Stimulated activated memory B cell treated with anti-CD40 and anti-IgM and Interleukin-4, amounts not matched to agents 10 μg/mL and 1 μg/mL and 100 μg/mL, for 72 hours (primary cell): ENCODE measurements around the gene SYNE1.
"Not testable (repeated sequence)": the region's sequence is repeated elsewhere in the genome, so short reads cannot be mapped to it uniquely, and the experiment has no call there.

Source experiments
- ATAC-seq: fragments of 150-1000 bp; cut with Tn5 transposase; 2 replicates; pipeline ENCODE4 v1.10.0; 2021
- H3K27ac Mint-ChIP-seq: one replicate; pipeline ENCODE4 v1.8.0; 2022; ENCODE audit warnings: mild to moderate bottlenecking, mixed read lengths
- H3K27me3 Mint-ChIP-seq: one replicate; pipeline ENCODE4 v1.8.0; 2022; ENCODE audit warnings: mixed read lengths
- H3K36me3 Mint-ChIP-seq: one replicate; pipeline ENCODE4 v1.8.0; 2022; ENCODE audit warnings: mixed read lengths
- H3K4me1 Mint-ChIP-seq: one replicate; pipeline ENCODE4 v1.8.0; 2022; ENCODE audit warnings: mixed read lengths
- H3K4me3 Mint-ChIP-seq: one replicate; pipeline ENCODE4 v1.8.0; 2022; ENCODE audit warnings: mild to moderate bottlenecking, moderate library complexity, mixed read lengths
- H3K9me3 Mint-ChIP-seq: one replicate; pipeline ENCODE4 v1.8.0; 2022; ENCODE audit warnings: mixed read lengths

Gene SYNE1

GRCh38 chr6:152091201-152091600, 546.0 kb downstream of the SYNE1 start:
- Mint-ChIP-seq H3K27me3 (no peaks in the 10 kb centered on the region), H3K36me3 (no peaks in the 10 kb centered on the region), H3K4me1 (no peaks in the 10 kb centered on the region), H3K4me3 (no peak overlapping the region), H3K9me3 (no peaks in the 10 kb centered on the region), H3K27ac (no peak overlapping the region)
- no peak for ATAC-seq

- H3K27me3 Mint-ChIP-seq, result no peaks in the 10 kb centered on the region
Measured at GRCh38 chr6:152089992-152090391, 547.2 kb downstream of the SYNE1 start.

DNA sequence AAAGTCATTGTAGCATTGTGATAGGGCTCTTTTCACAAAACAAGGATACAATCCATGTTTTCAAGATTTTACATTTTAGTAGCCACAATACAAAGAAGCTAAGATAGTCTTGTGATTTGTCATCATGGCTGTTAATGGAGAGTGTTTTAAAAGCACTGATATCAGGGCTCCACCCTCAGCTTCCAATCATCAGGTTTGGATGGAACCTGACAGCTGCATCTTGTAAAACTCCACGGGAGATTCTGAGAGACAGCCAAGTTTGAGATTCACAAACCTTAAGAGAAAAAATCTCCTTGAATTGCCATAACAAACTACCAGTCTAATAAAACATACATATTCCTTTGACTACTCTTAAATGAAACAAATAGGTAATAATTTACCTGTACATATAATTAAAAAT, 549.5 kb downstream of the SYNE1 start:
- Mint-ChIP-seq H3K9me3 (no peaks in the 10 kb centered on the region), H3K27me3 (no peaks in the 10 kb centered on the region), H3K4me3 (no peak overlapping the region), H3K4me1 (no peaks in the 10 kb centered on the region), H3K36me3 (no peaks in the 10 kb centered on the region), H3K27ac (no peak overlapping the region)
- no peak for ATAC-seq

More at GRCh38 chr6:152089992-152090391, 547.2 kb downstream of the SYNE1 start:
- H3K4me3 Mint-ChIP-seq, result no peak overlapping the region
- H3K4me1 Mint-ChIP-seq, result no peaks in the 10 kb centered on the region
- no peaks in the 10 kb centered on the region for H3K9me3 Mint-ChIP-seq
- ATAC-seq, result no peak
- no peak overlapping the region for H3K27ac Mint-ChIP-seq
- no peaks in the 10 kb centered on the region for H3K36me3 Mint-ChIP-seq

GRCh38 chr6:152087096-152087495, 550.1 kb downstream of the SYNE1 start:
- Mint-ChIP-seq H3K4me3 (no peak overlapping the region), H3K9me3 (no peaks in the 10 kb centered on the region), H3K27ac (no peak overlapping the region), H3K27me3 (no peaks in the 10 kb centered on the region), H3K36me3 (no peaks in the 10 kb centered on the region), H3K4me1 (no peaks in the 10 kb centered on the region)
- ATAC-seq, result no peak

DNA sequence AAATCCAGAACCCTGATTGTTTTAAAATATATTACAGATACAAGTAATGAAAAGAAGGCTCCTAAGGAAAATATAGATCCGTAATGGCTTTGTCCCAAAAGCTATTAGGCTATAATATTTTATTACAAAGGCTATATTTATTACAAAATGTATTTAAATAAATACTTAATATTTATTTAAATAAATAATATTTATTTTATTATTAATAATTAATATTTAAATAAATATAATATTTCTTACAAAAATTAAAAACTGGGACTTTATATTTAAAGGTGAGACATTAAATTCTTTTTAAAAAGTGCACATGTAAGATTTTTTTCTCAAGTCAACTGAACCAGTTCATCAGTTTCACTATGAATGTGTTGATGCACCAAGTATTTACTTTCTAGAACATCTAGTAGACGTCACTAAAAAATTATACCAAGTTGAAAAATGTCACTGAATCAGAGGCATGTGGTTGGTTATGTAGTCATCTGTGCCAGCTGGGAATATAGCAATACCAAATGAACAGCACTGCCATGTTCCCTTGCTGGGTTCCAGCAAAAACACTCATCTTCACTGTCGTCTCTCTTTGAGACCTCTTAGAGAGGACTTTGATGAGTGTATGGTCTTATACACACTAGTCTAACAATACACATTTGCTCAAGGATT, 550.8 kb downstream of the SYNE1 start:
- Mint-ChIP-seq H3K27me3 (no peaks in the 10 kb centered on the region), H3K4me1 (no peaks in the 10 kb centered on the region), H3K4me3 (no peak overlapping the region), H3K36me3 (no peaks in the 10 kb centered on the region), H3K27ac (no peak overlapping the region), H3K9me3 (no peaks in the 10 kb centered on the region)
- ATAC-seq, result no peak

DNA sequence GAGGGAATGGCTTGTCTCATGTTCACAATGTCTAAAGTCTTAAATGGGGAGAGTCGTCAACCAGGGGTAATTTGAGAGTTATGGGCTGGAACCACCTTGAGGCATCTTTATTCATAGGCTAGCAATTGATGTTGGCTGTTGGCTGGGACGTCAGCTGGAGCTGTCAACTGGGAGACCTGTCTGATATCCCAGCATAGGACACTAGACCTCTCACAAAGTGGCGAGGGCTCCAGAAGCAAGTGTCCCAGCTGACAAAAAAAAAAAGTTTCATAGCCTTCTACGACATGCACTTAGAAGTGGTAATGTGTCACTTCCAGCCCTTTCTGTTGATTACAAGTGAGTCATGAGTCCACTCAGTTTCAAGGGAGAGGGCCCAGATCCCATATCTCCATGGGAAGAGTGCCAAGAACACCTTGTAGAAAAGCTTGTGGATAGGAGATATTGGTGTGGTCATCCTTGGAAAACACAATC, 551.7 kb downstream of the SYNE1 start:
- no peak overlapping the region for H3K27ac Mint-ChIP-seq
- H3K9me3 Mint-ChIP-seq, result no peaks in the 10 kb centered on the region

DNA sequence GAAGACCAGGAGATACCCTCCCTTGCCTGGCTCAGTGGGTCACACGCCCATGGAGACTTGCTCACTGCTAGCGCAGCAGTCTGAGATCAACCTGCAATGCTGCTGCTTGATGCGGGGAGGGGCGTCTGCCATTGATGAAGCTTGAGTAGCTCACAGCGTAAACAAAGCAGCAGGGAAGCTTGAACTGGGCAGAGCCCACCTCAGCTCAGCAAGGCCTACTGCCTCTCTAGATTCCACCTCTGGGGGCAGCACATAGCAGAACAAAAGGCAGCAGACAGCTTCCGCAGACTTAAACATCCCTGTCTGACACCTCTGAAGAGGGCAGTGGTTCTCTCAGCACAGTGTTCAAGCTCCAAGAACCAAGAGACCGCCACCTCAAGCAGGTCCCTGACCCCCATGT, 558.4 kb downstream of the SYNE1 start:
- no peaks in the 10 kb centered on the region for H3K4me1 Mint-ChIP-seq
- peaks cover 10% of the 10 kb centered on the region for H3K27me3 Mint-ChIP-seq
- peaks cover 18% of the 10 kb centered on the region for H3K9me3 Mint-ChIP-seq
- no peak overlapping the region for H3K27ac Mint-ChIP-seq
- H3K36me3 Mint-ChIP-seq, result peaks cover 35% of the 10 kb centered on the region
- no peak overlapping the region for H3K4me3 Mint-ChIP-seq
- ATAC-seq, result no peak

More for the DNA sequence above, 551.7 kb downstream of the SYNE1 start:
- H3K36me3 Mint-ChIP-seq, result no peaks in the 10 kb centered on the region
- H3K27me3 Mint-ChIP-seq, result no peaks in the 10 kb centered on the region
- no peaks in the 10 kb centered on the region for H3K4me1 Mint-ChIP-seq
- no peak for ATAC-seq
- no peak overlapping the region for H3K4me3 Mint-ChIP-seq

DNA sequence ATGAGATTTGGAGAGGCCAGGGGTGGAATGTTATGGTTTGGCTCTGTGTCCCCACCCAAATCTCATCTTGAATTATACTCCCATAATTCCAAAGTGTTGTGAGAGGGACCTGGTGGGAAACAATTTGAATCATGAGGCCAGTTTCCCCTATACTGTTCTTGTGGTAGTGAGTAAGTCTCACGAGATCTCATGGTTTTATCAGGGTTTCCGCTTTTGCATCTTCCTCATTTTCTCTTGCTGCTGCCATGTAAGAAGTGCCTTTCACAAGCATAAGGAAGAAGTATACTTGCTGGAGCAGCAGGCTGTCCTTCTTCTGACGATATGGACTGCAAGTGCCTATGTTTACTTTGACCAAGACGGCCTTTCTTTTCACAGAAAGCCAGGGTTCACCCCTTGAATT, 559.2 kb downstream of the SYNE1 start:
- Mint-ChIP-seq H3K4me3 (no peak overlapping the region), H3K36me3 (peaks cover 36% of the 10 kb centered on the region), H3K27ac (no peak overlapping the region), H3K9me3 (peaks cover 18% of the 10 kb centered on the region), H3K4me1 (no peaks in the 10 kb centered on the region), H3K27me3 (peaks cover 10% of the 10 kb centered on the region)
- no peak for ATAC-seq

- peaks cover 36% of the 10 kb centered on the region for H3K36me3 Mint-ChIP-seq
- not testable (repeated sequence) for H3K27ac Mint-ChIP-seq, H3K4me1 Mint-ChIP-seq, ATAC-seq, H3K4me3 Mint-ChIP-seq, H3K27me3 Mint-ChIP-seq
- peaks cover 18% of the 10 kb centered on the region for H3K9me3 Mint-ChIP-seq
Measured at GRCh38 chr6:152076242-152076641, 560.9 kb downstream of the SYNE1 start.

DNA sequence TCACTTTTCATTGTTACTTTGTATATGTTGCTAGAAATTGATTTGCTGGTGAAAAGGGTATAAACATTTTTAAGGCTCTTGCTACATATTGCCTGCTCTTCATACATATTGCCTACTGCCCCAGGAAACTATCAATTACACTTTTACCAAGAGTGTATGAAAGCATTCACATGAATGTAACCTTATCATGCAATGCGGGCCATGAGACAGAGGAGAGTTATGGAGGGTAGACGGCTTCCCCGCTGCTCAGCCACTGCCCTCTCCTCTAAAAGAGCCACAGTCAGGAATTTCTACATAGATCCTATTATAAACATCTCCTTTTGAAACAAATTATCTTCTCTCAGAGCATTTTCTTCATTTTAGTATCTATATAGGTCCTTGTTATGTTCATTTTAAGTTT, 565.3 kb downstream of the SYNE1 start:
- Mint-ChIP-seq H3K4me1 (no peaks in the 10 kb centered on the region), H3K4me3 (no peak overlapping the region), H3K36me3 (peaks cover 30% of the 10 kb centered on the region), H3K27me3 (peaks cover 10% of the 10 kb centered on the region), H3K9me3 (peaks cover 18% of the 10 kb centered on the region), H3K27ac (no peak overlapping the region)
- ATAC-seq, result no peak
